Heart left ventricle (tissue), 16 donors: Measurements from ENCODE around the gene CDH18. TPM values are rescaled to one million over a fixed set of nuclear protein-coding genes. Genes with fewer than 3 reads are reported as not detected.

Experiments
- ATAC-seq, 4 donors: fragments of 200-7000 bp; cut with Tn5 transposase; one replicate each; pipeline ENCODE4 v1.9.1; 2020 to 2022; ENCODE audit warnings: moderate library complexity in 4 of 4, mild to moderate bottlenecking in 3 of 4, moderate number of reproducible peaks in 1 of 4
- DNase-seq, 5 donors: peaks; one replicate each; pipeline ENCODE4 v3.0.0-alpha.2; 2020
- H3K27ac ChIP-seq, 12 donors: fragments of 200-600 bp; sonication (generic) in 4 of 12; one replicate each; pipeline versions ENCODE4 v1.5.0 to v1.8.0; 2016 to 2022; ENCODE audit warnings: mild to moderate bottlenecking in 2 of 12
- H3K27me3 ChIP-seq, 9 donors: fragments of 200-600 bp; sonication (generic) in 2 of 9; one replicate each; pipeline versions ENCODE4 v1.5.1 to v1.8.0; 2016 to 2022; ENCODE audit warnings: mild to moderate bottlenecking in 3 of 9
- H3K36me3 ChIP-seq, 9 donors: fragments of 200-600 bp; sonication (generic) in 2 of 9; one replicate each; pipeline versions ENCODE4 v1.5.0 to v1.8.0; 2018 to 2022; ENCODE audit warnings: mild to moderate bottlenecking in 2 of 9
- H3K4me1 ChIP-seq, 12 donors: fragments of 200-600 bp; sonication (generic) in 4 of 12; one replicate each; pipeline versions ENCODE4 v1.5.0 to v1.8.0; 2016 to 2022; ENCODE audit warnings: mild to moderate bottlenecking in 3 of 12
- H3K4me3 ChIP-seq, 12 donors: fragments of 200-600 bp; sonication (generic) in 4 of 12; one replicate each; pipeline versions ENCODE4 v1.5.0 to v1.8.0; 2017 to 2022; ENCODE audit warnings: mild to moderate bottlenecking in 9 of 12, moderate library complexity in 4 of 12
- H3K9me3 ChIP-seq, 12 donors: fragments of 200-600 bp; sonication (generic) in 4 of 12; one replicate each; pipeline versions ENCODE4 v1.5.0 to v1.8.0; 2016 to 2022; ENCODE audit warnings: mild to moderate bottlenecking in 1 of 12
- POLR2A ChIP-seq, 2 donors: fragments of 450-650 bp; IDR thresholded peaks; one replicate each; pipeline ENCODE4 v1.6.1; 2017; ENCODE audit warnings: antibody characterized with exemption in 2 of 2, mild to moderate bottlenecking in 2 of 2, moderate library complexity in 2 of 2
- WGBS, 4 donors: extraction: QIAGEN DNeasy Blood & Tissue Kit in 2 of 4; methylation state at CpG; one replicate each; pipeline versions ENCODE4 v1.1.5 to v1.1.7; 2013 to 2018; 5-methylcytosine and 5-hydroxymethylcytosine counted together
- intact Hi-C, 10 donors: fragments of 100-400 bp; cut with DNase I; formaldehyde crosslinking; loops; one replicate each; pipeline versions ENCODE4 v1.11.1 to v1.14.2; 2022
- polyA plus RNA-seq, 2 donors: library from polyadenylated mRNA; stranded (reverse); fragments of 200-250 nt; gene quantifications; one replicate each; pipeline ENCODE4 v1.2.3, GENCODE V29; 2013
- total RNA-seq, 9 donors: library from RNA; depleted of rRNA in 2 of 9; stranded (reverse); fragments of >200 nt in 2 of 9; fragmentation: NEBNext Ultra II Directional in 3 of 9; extraction: Animal tissue kit (Norgen Biotek cat#: 25700) in 3 of 9; gene quantifications; one replicate each; pipeline versions ENCODE4 v1.1.0 to v1.2.4, GENCODE V29; 2016 to 2023
- TF ChIP-seq, protein P1 (sequence below), 12 donors: fragments of 200-600 bp; sonication (generic) in 4 of 12; IDR thresholded peaks; one replicate each; pipeline versions ENCODE4 v1.5.0 to v1.8.0; 2018 to 2022; ENCODE audit warnings: antibody characterized with exemption in 12 of 12, mild to moderate bottlenecking in 5 of 12
- donor health status: ischemic (EF 13 %, LVEDD 7.1; RV severe dilation, severe dysfunction).
- donor health status: healthy with polysubstance abuse.
- donor health status: DM: no; HTN: yes; CAD: no.
- donor health status: DM: no; HTN: no; CAD: no.
- donor health status: ischemic (EF 25% LVEDD 6.9; RV normal size, moderate dysfunction).
- donor health status: ischemic (EF 25% LVEDD 5.7; RV mildly dilated, moderate dysfunction).
- donor health status: healthy.
- donor health status: DM: yes; HTN: yes; CAD: no.
- donor health status: ischemic (EF 35%, LVEDD 5.7; RV mildly dilated, moderate dysfunction).
- donor health status: nonischemic (EF 11% LVEDD 7.7; RV severe dilation, severe dysfunction).
- donor health status: DM: yes; HTN: yes; CAD: no.
- donor health status: PGD.
- donor health status: ischemic (EF 29% LVEDD 5.4; RV normal size, mild dysfunction).
- donor health status: nonischemic (EF 23%, LVEDD 6.1; RV moderate dilation, normal function).

Gene CDH18
- total and polyA plus RNA-seq, 11 donors: 0.75 TPM; not detected in 10

DNA sequence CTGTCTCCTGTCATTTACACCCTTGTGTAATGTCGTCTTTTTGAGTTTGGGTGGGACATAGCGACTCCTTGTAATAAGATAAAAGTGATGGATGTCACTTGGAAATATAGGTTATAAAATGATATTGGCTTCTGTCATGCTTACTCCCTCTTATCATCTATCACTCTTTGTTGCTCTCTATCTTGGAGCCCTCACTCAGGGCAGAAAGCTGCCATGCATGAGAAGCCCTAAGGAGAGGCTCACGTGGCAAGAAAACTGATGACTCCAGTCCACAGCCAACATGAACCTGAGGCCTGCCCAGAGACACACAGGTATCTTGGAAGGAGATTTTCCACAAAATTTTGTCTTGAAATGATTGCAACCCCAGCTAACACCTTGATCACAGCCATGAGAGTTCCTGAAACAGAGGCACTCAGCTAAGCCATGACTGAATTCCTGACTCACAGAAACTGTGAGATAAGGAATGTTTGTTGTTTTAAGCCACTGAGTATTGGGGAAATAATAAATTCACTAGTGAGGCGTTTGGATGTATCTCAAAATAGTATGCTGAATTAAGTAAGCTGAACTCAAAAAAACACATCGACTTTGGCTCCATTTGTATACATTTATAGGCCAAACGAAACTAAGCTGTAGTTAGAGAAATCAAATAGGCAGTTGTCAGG is 216.7 kb downstream of the CDH18 start:
- H3K4me3 ChIP-seq: no peak overlapping the region
- DNase-seq (no peak), ATAC-seq (no peak)
- no peaks in the 10 kb centered on the region for H3K27me3 ChIP-seq
- no peaks in the 10 kb centered on the region for H3K9me3 ChIP-seq
- intact Hi-C loops: no loop called here
- H3K36me3 ChIP-seq: no peaks in the 10 kb centered on the region
- no peak overlapping the region for H3K27ac ChIP-seq
- no peaks in the 10 kb centered on the region for H3K4me1 ChIP-seq
- TF ChIP-seq, protein P1, sequence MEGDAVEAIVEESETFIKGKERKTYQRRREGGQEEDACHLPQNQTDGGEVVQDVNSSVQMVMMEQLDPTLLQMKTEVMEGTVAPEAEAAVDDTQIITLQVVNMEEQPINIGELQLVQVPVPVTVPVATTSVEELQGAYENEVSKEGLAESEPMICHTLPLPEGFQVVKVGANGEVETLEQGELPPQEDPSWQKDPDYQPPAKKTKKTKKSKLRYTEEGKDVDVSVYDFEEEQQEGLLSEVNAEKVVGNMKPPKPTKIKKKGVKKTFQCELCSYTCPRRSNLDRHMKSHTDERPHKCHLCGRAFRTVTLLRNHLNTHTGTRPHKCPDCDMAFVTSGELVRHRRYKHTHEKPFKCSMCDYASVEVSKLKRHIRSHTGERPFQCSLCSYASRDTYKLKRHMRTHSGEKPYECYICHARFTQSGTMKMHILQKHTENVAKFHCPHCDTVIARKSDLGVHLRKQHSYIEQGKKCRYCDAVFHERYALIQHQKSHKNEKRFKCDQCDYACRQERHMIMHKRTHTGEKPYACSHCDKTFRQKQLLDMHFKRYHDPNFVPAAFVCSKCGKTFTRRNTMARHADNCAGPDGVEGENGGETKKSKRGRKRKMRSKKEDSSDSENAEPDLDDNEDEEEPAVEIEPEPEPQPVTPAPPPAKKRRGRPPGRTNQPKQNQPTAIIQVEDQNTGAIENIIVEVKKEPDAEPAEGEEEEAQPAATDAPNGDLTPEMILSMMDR (IDR thresholded peaks at IDR 0.05): no peak
- TF ChIP-seq POLR2A (IDR thresholded peaks at IDR 0.05): no peak
- 32 to 40% (median 38%) methylated on average over 6 of the region's 6 CpGs for WGBS, 4 donors

GRCh38 chr5:19770396-19770795 is 217.6 kb downstream of the CDH18 start:
- no peak overlapping the region for H3K27ac ChIP-seq
- no peak for TF ChIP-seq POLR2A (IDR thresholded peaks at IDR 0.05)
- TF ChIP-seq, protein P1 (IDR thresholded peaks at IDR 0.05): no peak
- DNase-seq (no peak), ATAC-seq (no peak)
- no peaks in the 10 kb centered on the region for H3K4me1 ChIP-seq
- H3K4me3 ChIP-seq: no peak overlapping the region
- H3K9me3 ChIP-seq: no peaks in the 10 kb centered on the region
- H3K36me3 ChIP-seq: no peaks in the 10 kb centered on the region
- H3K27me3 ChIP-seq: no peaks in the 10 kb centered on the region
- intact Hi-C loops: no loop called here

- H3K36me3 ChIP-seq: no peaks in the 10 kb centered on the region
- no peaks in the 10 kb centered on the region for H3K4me1 ChIP-seq
- WGBS, 4 donors: 40 to 52% (median 41%) methylated on average over 1 of the region's 1 CpG
- DNase-seq: no peak
- H3K9me3 ChIP-seq: peaks cover 0 to 3% (median 0%) of the 10 kb centered on the region in 12 donors
- ATAC-seq: no peak
- TF ChIP-seq, protein P1 (IDR thresholded peaks at IDR 0.05): no peak
- TF ChIP-seq POLR2A (IDR thresholded peaks at IDR 0.05): no peak
- H3K27ac ChIP-seq: no peak overlapping the region
- H3K4me3 ChIP-seq: no peak overlapping the region
- no peaks in the 10 kb centered on the region for H3K27me3 ChIP-seq
- intact Hi-C loops: no loop called here
Observed at GRCh38 chr5:19767987-19768386, 220.0 kb downstream of the CDH18 start.

DNA sequence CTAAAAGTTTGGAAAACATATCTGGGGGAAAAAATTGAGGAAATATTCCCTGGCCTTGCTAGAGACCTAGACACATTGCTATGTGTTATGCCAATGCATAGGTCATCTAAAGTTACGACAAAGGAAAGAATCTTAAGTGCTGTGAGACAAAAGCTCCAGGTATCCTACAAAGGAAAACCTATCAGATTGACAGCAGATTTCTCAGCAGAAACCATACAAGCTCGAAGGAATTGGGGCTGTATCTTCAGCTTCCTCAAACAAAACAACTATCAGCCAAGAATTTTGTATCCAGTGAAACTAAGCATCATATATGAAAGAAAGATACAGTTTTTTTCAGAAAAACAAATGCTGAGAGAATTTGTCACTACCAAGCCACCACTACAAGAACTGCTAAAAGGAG is 234.4 kb downstream of the CDH18 start:
- no peak for DNase-seq
- 61 to 79% (median 73%) methylated on average over 2 of the region's 2 CpGs for WGBS, 4 donors
- TF ChIP-seq, protein P1 (IDR thresholded peaks at IDR 0.05): no peak
- TF ChIP-seq POLR2A (IDR thresholded peaks at IDR 0.05): no peak
- H3K36me3 ChIP-seq: no peaks in the 10 kb centered on the region
- H3K4me1 ChIP-seq: no peaks in the 10 kb centered on the region
- no peaks in the 10 kb centered on the region for H3K27me3 ChIP-seq
- intact Hi-C loops: no loop called here
- peaks cover 0 to 19% (median 0%) of the 10 kb centered on the region in 12 donors for H3K9me3 ChIP-seq
- no peak for ATAC-seq
- H3K4me3 ChIP-seq: no peak overlapping the region
- no peak overlapping the region for H3K27ac ChIP-seq
